NCI-H2029 treated with DMSO at 0.1 percent for 48 hours (cell line): ENCODE measurements around the gene ST7.
A peak's percentile ranks its signal among the peaks of the same experiment; 100 is the strongest.

Experiments
- DNase-seq: peaks from one replicate; lab custom pipeline; 2025; lab: John Stamatoyannopoulos, UW

ST7 gene

DNA sequence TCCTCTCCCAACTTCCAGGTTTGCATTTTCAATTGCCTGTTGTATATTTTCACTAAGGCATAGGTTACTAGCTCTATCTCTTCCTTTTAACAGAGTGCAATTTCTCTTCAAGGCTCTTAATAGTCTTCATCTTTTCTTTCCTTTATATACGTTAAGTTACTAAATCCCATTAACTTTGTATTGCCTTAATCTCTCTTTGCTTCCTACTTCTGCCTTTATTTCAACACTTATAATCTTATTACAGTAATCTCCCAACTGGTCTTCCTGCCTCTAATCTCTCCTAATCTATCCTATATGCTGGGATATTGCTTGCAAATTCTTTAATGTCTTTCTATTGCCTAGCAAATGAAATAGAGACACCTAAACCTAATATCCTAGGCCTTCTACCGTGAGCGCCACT lies 26.1 kb downstream of the ST7 start:
- no peak for DNase-seq

DNA sequence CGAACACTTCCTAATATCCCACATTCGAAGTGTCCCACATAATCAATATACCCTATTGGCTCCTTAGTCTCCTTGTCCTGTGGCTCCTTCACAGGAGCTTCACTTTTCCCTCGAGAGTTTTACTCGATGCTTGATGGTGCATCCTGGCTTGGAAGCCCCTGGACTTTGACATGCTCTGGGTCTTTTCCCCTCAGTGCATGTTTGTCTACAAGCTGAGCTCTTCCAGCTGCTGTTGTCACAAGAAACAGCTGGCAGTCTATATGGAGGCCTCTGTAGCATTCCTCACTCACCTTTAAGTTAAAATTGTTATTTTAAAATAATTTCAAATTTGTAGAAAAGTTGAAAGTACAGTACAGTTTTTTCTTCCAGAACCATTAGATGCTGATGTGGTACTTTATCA lies 27.1 kb downstream of the ST7 start:
- DNase-seq: no peak

DNA sequence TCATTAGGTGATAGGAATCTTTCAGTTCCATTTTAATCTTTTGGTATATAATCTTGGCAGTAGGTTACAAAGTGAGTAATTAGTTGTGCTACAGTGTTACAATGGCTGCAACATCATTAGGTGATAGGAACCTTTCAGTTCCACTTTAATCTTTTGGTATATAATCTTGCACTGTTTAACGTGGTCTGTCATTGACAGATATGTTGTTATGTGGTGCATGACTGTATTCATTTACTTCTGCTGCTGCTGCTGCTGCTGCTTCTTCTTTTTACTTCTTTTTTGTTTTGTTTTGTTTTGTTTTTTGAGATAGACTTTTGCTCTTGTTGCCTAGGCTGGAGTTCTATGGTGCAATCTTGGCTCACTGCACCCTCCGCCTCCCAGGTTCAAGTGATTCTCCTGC lies 28.6 kb downstream of the ST7 start:
- no peak for DNase-seq

DNA sequence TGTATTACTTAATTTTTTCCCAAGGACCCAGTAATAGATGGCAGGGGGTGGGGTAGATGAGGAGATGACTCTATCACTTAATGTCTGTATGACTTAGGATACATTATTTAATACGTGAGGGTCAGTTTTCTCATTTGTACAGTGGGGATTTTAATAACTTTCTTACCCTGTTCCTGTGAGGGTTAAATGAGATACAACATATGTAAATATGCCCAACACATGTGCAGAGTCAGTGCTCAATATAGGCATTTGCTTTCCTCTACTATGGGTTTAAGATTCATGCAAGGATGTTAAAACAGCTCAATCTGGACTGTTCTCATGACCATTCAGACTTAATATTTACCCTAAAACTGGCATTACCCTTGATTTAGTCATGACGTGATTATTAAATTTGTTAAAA lies 31.2 kb downstream of the ST7 start:
- no peak for DNase-seq

DNA sequence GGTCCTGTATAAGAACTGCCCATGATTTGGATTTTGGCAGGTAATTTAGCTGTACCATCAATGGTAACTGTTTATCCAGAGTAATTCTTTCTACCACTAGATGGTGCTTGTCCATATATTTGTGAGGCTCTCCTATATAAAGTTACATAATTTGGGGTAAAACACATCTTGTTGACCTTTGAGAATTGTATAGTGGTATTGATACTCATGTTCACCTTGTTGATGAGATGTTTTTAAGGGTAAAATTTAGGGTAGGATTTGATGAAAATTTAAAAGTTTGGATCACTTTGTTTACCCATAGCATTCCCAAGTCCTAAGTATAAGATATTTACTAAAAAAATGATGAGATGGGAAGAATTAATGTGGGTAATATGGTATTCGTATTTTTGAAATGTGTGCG lies 31.6 kb downstream of the ST7 start:
- DNase-seq: peak; percentile 49

DNA sequence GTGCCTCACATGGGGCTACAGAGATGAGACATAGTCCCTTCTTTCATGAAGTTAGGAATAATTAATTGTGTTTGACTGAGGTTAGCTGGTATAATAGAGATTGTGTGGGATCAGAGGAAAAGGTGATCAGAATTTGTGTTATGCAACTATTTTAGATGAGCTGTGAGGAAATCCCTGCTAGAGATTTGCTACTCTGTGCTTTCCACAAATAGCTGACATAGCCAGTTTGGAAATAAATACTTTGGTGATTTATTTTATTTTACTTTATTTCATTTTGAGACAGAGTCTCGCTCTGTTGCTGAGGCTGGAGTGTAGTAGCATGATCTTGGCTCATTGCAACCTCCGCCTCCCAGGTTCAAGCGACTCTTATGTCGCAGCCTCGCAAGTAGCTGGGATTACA lies 32.3 kb downstream of the ST7 start:
- DNase-seq: no peak

DNA sequence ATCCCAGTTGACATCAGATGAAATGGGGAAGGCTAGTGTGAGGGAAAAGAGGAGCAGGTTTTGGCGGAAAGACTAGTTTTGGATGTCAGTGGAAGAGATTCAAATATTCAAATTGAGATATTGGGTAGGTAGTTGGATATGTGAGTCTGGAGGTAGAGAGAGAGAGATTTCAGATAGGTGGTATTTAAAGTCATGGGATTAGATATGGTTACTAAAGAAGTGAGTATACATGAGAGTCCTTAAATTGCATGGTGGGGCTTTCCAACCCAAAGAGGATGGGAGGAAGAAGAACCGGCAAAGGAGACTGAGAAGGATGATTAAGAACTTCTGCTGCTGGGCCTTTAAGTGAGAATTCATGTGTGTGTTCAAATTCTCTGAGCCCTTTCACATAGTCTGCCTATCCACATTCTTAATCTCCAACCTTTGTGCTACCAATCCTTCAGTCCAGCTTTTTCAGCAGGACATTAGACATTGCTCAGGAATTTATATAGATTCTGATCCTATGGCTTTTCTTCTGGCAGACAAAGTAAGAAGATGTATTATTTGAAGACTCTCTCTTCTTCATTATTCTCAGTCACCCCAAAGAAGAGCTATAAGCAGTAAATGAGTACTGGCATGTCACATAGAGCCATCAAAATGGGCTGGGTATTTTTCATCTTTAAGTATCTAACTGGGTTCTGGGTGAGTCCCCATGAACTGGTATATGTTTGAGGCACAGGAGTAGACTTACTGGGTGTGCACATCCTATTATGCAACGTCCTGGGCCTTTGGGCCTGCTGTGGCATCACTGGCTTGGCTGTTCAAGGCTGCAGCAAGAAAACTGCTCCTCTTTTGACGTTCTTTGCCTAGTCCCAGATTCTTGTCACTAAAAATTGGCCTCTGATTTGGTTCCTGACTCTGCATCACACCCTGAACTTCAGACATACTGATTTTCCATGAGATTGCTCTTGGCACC lies 33.6 kb downstream of the ST7 start:
- DNase-seq: no peak

DNA sequence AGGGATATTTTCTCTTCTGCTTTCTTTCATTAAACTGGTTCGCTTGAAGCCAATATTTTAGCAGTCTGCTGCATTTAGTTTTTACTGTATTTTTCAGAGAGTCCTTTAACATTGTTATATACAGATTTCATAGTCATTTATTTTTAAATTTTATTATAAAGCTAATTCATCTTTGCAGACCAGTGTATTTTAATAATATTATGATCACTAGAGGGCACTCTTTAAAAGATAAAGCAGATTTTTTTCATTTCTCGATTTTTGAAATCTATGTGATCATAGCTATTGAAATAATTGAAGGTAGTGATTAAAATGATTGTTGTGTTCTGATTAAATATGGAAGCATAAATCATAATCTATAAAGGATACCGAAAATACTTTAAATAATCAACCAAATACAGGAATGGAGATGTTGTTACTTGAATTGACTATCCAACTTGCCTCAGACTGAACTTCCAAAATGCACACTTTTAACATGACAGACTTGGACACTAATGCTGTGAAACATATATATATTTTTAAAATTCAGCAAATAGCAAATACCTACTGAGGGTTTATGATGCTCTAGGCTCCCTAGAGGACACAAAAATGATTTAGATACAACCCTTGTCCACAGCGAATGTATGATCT lies 35.2 kb downstream of the ST7 start:
- peak; percentile 40 for DNase-seq

DNA sequence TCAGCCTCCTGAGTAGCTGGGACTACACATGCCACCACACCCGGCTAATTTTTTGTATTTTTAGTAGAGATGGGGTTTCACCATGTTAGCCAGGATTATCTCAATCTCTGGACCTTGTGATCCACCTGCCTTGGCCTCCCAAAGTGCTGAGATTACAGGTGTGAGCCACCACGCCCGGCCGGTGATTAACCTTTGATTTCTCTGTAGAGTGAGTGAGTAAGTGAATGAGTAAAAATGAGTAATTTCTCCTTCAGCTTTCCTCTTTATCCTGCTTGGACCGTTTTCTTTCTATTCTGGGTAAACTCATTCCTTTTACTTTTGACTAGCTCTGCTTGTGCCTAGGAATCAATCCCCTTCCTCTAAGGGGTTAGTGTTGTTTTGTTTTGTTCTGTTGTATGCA lies 36.8 kb downstream of the ST7 start:
- DNase-seq: no peak

DNA sequence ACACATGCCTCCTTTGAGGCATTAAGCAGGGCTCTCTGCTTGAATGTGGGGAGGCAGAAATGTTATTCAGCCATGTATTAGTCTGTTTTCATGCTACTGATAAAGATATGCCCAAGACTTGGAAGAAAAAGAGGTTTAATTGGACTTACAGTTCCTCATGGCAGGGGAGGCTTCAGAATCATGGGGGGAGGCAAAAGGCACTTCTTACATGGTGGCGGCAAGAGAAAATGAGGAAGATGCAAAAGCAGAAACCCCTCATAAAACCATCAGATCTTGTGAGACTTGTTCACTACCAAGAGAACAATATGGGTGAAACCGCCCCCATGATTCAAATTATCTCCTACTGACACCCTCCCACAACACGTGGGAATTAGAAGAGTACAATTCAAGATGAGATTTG lies 37.9 kb downstream of the ST7 start:
- no peak for DNase-seq

DNA sequence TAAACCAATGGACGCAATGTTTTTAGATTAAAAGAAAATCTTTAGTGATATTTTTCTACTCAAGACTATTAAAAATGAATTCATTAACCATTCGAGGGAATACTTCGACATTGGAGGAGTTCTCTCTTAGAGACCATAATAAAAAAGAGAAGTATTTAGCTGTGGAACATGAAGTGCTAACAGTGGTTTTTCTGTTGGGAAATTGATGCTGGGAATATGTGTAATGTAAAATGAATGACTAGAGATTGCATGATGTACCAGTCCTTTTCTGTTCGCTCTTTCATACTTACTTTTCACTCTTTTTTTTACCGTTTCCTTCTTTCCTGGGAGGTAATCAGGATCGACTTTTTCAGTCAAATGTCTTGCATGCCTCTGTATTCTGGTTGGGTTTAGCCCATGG lies 41.3 kb downstream of the ST7 start:
- DNase-seq: no peak

DNA sequence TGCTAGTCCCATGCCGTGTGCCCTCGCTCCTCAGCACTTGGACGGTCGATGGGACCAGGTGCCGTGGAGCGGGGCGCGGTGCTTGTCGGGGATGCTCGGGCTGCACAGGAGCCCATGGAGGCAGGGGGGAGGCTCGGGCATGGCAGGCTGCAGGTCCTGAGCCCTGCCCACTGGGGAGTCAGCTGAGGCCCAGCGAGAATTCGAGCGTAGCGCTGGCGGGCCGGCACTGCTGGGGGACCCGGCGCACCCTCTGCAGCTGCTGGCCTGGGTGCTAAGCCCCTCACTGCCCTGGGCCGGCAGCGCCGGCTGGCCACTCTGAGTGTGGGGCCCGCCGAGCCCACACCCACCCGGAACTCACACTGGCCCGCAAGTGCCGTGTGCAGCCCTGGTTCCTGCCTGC lies 44.7 kb downstream of the ST7 start:
- no peak for DNase-seq

DNA sequence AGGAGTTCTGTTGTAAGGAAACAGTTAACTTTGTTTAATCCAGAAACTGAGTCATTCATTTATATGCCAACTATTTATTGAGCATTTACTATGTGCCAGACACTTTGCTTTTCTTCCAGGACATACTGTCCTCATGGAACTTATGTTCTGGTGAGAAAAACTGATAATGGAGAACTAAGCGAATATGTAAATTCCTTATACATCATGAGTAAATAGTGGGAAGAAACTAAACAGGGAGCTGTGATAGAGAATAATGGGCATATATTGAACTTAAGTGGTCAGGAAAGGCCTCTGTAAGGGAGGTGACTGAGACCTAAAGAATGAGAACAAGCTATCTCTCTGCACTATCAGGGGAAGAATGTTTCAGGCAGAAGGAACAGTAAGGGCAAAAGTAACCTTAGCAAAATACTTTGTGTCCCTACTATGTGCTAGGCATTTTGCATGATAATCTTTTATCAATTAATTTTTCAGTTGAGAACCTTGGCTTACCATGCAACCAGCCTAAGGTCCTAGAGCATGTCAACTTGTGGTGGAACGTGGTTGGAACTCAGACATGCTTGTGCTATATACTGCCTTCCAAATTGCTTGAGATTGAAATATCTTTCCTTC lies 45.4 kb downstream of the ST7 start:
- no peak for DNase-seq

DNA sequence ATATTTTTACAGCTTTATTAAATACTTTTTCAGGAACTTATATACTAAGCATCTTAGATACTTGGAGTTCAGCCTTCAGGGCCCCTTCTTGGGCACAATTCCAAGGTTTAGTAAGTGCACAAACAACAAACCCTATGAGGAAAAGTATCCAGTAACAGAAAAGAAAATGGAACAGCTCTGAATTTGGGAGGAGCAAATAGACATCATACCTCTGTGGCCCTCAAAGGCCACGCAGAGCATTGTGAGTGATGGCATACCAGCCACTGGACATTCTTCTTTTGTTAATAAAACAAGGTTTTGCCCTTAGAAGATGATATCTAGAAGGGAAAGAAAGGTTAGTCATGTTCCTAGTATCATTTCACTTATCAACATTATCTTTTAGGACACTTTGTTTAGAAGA lies 46.0 kb downstream of the ST7 start:
- DNase-seq: no peak

DNA sequence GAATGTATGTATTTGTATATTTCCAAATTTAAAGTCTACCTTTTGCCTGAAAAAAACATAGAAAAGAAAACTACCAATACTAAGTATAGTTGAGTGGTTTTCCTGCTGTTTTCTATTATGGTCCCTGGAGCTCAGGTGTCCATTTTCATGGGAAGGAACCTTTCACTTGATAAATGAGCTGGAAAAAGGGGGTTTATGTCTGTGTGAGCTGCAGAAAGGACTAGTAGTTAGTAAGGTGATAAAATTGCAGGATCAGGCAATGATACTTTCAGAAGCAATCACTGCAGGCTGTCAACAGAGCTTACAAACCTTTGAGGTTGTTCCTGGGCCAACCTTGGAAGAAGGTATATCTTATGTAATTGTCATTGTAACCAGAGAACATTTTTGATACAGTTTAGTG lies 48.0 kb downstream of the ST7 start:
- DNase-seq: no peak

DNA sequence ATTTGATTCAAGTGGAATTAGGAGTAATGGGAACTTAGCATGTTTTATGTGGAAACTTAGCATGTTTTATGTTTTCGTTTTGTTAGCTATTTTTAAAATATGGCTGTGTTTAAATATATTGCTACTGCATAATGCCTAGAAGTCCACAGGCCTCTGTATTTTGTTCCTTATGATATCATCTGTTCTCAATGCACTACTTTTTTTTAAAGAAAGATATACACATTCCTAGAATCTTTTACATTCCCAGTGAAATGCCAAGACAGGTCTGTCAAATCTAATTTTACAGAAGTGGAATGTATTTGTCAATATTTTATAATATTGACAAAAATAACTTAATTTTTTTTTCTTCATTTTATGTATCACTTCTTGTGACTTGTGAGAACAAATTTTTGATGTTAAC lies 51.6 kb downstream of the ST7 start:
- DNase-seq: no peak

DNA sequence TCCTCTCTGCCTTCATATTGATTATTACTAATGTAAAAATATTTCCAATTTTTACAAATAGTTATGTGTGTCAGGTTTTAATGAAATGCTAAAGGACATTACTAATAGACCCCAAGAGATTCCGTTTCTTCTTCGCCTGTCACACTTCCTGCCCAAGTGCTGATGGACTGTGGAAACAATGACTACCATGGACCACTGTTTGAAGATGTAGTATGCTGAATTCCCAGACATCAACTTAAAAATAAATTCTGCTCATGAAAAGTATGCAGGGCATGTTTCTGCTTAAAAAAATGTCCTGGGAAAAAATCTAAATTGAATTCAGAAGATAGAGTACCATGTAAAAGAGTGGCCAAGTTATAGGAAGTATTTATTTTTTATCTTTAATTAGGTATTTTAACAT lies 52.1 kb downstream of the ST7 start:
- DNase-seq: no peak

DNA sequence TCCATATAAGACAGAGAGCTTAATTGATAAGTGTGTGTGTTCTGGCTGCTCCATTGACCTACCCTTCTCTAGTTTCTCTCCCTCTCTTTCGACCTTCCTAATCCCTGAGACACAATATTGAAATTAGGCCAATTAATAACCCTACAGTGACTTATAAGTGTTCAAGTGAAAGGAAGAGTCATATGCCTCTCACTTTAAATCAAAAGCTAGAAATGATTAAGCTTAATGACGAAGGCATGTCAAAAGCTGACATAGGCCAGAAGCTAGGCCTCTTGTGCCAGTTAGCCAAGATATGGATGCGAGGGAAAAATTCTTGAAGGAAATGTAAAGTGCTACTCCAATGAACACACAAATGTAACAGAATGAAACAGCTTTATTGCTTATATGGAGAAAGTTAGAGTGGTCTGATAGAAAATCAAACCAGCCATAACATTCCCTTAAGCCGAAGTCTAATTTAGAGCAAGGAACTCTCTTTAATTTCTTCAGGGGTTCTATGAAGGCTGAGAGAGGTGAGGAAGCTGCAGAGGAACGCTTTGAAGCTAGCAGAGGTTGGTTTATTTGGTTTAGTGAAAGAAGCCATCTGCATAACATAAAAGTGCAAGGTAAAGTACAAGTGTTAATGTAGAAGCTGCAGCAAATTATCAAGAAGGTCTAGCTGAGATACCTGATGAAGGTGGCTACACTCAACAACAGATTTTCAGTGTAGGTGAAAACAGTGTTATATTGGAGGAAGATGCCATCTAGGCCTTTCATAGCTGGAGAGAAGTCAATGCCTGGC lies 53.8 kb downstream of the ST7 start:
- no peak for DNase-seq

DNA sequence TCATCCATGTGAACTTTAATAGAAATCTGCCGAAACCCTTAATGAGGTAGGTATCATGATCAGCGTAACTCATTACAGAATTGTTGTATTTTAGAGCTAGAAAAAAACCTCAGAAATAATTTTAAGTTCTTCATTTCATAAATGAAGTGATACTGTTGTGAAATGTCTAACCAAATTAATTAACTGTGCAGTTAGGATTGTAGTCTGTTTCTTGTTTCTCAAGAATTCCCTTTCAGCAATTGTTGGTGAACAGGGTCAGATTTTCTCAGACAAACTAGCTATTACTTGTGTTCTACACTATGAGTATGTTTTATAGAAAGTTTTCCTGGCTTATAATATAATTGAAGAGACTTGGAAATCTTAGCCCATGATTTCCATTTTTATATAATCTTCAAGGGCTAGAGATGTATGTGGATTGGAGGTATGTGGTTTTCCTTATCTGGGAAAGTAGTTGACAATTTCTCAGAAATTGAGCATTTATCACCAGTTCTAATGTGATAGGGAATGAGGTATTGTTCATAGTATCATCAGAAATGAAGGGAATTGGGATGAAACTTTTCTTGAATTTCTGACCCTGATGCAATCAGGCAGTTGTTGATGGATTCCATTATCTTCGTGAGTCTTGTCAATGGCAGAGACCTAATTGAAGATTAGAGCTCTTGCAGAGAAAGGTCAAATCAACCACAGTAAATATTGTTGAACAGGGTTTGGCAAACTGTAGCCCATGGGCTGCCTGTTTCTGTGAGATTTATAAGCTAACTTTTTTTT lies 55.0 kb downstream of the ST7 start:
- no peak for DNase-seq

DNA sequence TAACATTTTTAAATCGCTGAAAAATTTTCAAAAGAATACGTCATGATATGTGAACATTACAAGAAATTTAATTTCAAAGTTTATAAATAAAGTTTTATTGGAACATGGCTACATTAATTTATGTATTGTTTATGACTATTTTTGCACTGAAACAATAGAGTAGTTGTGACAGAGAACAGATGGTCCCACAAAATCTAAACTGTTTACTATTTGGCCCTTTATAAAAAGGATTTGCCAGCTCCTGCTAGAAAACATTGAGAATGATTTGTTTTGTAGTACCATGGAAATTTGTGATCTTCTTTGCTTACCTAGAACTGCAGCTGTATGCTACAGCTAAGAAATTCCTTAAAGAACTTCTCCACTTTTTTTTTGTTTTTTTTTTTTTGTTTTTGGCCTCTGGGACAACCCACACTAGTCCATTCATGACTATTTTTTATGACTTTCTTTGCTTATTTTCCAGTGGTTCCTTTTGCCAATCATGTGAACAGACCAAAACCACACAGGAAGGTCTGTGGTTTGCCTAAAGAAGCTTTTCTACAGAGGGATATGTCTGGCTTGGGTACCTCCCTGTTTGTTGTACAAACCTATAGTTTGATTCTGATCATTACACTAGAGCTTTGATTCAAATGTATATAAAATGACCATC lies 55.7 kb downstream of the ST7 start:
- DNase-seq: no peak

DNA sequence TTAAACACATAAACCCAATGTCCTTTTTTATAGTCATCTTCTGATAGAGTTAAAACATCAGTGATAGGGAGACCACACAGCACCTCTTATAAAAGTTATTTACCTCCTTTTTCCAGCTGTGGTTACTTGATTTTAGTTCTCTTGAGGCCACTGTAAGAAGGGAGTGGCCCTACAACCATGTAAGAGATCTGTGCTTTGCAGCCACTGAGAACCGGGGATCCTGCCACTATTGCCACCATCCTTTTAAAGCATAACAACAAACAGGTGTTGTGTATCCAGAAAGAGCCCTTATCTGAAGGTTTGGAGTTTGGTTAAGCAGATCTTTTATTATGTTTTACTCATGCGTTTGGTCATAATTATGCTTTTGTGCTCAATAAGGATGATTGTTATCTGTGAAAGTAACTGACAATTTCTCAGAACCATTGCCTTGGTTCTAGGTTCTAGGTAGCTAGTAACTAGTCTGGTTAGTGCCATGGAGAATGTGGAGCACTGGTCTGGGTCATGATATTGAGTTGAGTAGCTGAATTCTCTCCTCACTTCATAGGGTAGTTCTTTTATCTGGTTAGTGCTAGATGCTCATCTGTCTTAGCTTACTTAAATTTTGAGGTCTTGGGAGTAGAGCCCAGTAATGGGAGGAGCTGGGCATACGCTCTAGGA lies 56.5 kb downstream of the ST7 start:
- DNase-seq: no peak
